Keratinocyte (primary cell): ENCODE measurements around the gene CADM2.

Source experiments
- EZH2 ChIP-seq: IDR thresholded peaks from one replicate; pipeline ENCODE4 v1.6.1; 2012; ENCODE audit warnings: inconsistent platforms, mild to moderate bottlenecking, low read length, moderate library complexity
- TF ChIP-seq, protein P1 (sequence below), 3 experiments: IDR thresholded peaks in 1 of 3; conservative IDR thresholded peaks in 1 of 3; optimal IDR thresholded peaks in 1 of 3; 2 replicates in 2 of 3; 3 replicates in 1 of 3; pipeline versions ENCODE3 to v1.5.1; 2011; ENCODE audit warnings: low read length in 3 of 3, mild to moderate bottlenecking in 3 of 3, moderate library complexity in 2 of 3, control low read depth in 1 of 3, inconsistent platforms in 1 of 3; ENCODE audit not compliant: insufficient read depth in 2 of 3; ENCODE audit errors: extremely low read depth in 1 of 3

DNA sequence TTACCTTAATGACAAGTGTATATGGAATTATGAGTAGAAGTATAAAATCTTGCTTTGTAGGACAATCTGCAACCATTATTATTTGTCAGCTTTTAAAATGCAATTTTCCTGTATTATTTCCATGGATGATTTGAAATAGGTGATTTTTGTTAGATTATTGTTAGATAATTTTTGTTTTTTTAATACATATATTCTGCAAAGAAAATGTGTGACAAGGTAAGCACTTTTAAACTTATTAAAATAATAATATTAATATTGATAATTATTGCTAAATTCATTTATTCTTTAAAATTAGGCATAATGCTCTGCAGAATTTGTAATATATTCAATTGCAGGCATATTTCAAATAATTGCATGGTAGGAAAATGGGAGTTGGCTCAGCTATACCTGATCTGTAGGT lies 329.5 kb downstream of the CADM2 start:
- TF ChIP-seq, protein P1, sequence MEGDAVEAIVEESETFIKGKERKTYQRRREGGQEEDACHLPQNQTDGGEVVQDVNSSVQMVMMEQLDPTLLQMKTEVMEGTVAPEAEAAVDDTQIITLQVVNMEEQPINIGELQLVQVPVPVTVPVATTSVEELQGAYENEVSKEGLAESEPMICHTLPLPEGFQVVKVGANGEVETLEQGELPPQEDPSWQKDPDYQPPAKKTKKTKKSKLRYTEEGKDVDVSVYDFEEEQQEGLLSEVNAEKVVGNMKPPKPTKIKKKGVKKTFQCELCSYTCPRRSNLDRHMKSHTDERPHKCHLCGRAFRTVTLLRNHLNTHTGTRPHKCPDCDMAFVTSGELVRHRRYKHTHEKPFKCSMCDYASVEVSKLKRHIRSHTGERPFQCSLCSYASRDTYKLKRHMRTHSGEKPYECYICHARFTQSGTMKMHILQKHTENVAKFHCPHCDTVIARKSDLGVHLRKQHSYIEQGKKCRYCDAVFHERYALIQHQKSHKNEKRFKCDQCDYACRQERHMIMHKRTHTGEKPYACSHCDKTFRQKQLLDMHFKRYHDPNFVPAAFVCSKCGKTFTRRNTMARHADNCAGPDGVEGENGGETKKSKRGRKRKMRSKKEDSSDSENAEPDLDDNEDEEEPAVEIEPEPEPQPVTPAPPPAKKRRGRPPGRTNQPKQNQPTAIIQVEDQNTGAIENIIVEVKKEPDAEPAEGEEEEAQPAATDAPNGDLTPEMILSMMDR (optimal IDR thresholded peaks at IDR 0.05 in 1 of 3, IDR thresholded peaks at IDR 0.05 in 1 of 3, conservative IDR thresholded peaks at IDR 0.05 in 1 of 3; ENCODE audit: extremely low read depth in 1 of 3, insufficient read depth in 2 of 3, low read length in 3 of 3) = no peak
- no peak for TF ChIP-seq EZH2
